GM12874 (cell line): Measurements from ENCODE around the gene ABHD17B.

Experiments used
- TF ChIP-seq, protein P1 (sequence below): IDR thresholded peaks from 2 replicates; pipeline ENCODE4 v1.5.1; 2011; ENCODE audit warnings: low read depth, mild to moderate bottlenecking, control low read depth, low read length, moderate library complexity; ENCODE audit not compliant: insufficient read depth

Gene ABHD17B

DNA sequence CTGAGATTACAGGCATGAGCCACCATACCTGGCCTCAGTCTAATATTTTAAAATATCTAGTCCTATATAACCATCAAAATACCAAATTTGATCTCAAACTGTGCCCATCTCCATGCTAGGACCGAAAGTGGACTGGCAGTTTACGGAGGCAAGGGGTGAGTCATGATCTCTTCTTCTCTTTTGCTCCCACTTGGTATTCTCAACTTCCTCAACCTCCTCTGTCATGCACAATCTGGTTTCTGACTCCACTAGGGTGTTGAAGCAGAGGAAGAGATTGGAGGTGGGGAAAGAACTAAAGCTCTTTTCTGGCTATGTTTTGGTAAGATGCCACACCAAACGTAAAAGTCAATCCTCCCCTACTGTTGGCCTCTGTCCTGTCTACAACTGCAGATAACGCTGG is 86.7 kb downstream of the ABHD17B start:
- TF ChIP-seq, protein P1, sequence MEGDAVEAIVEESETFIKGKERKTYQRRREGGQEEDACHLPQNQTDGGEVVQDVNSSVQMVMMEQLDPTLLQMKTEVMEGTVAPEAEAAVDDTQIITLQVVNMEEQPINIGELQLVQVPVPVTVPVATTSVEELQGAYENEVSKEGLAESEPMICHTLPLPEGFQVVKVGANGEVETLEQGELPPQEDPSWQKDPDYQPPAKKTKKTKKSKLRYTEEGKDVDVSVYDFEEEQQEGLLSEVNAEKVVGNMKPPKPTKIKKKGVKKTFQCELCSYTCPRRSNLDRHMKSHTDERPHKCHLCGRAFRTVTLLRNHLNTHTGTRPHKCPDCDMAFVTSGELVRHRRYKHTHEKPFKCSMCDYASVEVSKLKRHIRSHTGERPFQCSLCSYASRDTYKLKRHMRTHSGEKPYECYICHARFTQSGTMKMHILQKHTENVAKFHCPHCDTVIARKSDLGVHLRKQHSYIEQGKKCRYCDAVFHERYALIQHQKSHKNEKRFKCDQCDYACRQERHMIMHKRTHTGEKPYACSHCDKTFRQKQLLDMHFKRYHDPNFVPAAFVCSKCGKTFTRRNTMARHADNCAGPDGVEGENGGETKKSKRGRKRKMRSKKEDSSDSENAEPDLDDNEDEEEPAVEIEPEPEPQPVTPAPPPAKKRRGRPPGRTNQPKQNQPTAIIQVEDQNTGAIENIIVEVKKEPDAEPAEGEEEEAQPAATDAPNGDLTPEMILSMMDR = no peak

GRCh38 chr9:71822935-71823334 is 88.1 kb downstream of the ABHD17B start:
- TF ChIP-seq, protein P1 = no peak

DNA sequence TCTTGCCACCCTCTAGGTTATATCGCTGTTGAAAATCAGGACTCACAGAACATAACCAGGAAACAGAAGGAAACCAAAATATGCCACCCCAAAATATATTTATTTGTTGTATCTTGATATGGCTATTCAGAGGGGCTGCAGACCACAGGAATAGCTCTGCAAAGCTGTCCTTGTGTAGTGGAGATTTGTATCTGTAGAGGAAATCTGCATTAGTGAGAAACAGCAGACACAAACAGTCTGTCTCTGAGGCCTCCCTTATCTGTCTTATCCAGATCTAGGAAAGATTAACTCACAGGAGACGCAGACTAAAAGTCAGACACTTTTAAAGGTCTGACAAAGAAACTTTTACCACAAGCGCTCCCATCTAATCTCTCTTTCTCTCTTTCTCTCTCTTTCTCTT is 88.5 kb downstream of the ABHD17B start:
- TF ChIP-seq, protein P1 = no peak

- TF ChIP-seq, protein P1 = no peak
Measured at GRCh38 chr9:71821405-71821804, 89.6 kb downstream of the ABHD17B start.

GRCh38 chr9:71820403-71820921 is 90.5 kb downstream of the ABHD17B start:
- TF ChIP-seq, protein P1 = no peak

GRCh38 chr9:71819115-71819739 is 91.8 kb downstream of the ABHD17B start:
- TF ChIP-seq, protein P1 = peak; percentile 47; the same call in 1 of the 2 replicates

- TF ChIP-seq, protein P1 = no peak
Measured at GRCh38 chr9:71816916-71817451, 94.0 kb downstream of the ABHD17B start.
